ENCODE data around the gene PSKH1.

Gene PSKH1

DNA sequence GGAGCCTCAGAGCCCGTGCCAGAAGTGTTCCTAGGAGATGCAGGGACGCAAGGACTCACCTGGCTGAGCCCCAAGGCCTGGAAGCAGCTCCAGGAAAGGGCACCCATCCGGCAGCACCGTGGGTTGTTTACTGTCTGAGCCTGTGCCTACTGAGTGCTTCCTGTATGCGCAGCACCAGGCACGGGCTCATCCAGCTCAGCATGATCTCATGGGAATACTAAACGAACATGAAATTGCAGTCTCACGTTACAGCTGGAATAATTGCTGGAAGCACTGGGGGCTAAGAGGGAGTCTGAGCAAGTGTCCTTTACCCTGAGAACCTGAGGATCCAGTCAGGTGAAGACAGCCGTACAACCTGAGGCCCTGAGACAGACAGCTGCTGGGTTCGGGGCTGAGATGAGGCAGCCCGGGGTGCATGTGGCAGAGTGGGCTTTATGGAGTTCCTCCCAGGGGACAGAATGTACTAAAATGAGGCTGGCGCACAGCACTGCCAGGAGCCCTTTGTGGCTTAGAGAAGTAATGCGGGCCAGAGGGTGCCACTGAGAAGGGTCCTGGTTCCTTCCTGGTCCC is 33.2 kb downstream of the PSKH1 start (continued):
- TF ChIP-seq ZEB2 (tag by site-specific recombination; IDR thresholded peaks at IDR 0.05) (peak; percentile 78; the same call in 1 of the 2 replicates), TRIM28 (IDR thresholded peaks at IDR 0.05; ENCODE audit: borderline replicate concordance, low read length) (peak; percentile 57; the same call in 1 of the 2 replicates), ZNF112 (tag by site-specific recombination; IDR thresholded peaks at IDR 0.05) (no peak), ZNF292 (tag by site-specific recombination; IDR thresholded peaks at IDR 0.05; ENCODE audit: borderline replicate concordance, low read depth) (no peak), ZNF324 (tag by site-specific recombination; IDR thresholded peaks at IDR 0.05) (no peak), ZNF114 (tag by site-specific recombination; IDR thresholded peaks at IDR 0.05) (no peak), ZNF555 (tag by site-specific recombination; conservative IDR thresholded peaks at IDR 0.05) (no peak), ZNF777 (tag by site-specific recombination; IDR thresholded peaks at IDR 0.05; ENCODE audit: borderline replicate concordance) (no peak), ZNF76 (tag by site-specific recombination; IDR thresholded peaks at IDR 0.05; ENCODE audit: borderline replicate concordance, low read depth) (no peak), KLF16 (tag by site-specific recombination; IDR thresholded peaks at IDR 0.05) (no peak), ZNF10 (tag by site-specific recombination; IDR thresholded peaks at IDR 0.05) (0 out of 2 replicates have a peak, but pooled peaks have one; percentile 55), MYNN (tag by site-specific recombination; IDR thresholded peaks at IDR 0.05; ENCODE audit: borderline replicate concordance) (no peak), PRDM1 (tag by site-specific recombination; IDR thresholded peaks at IDR 0.05) (no peak), ZBTB1 (tag by site-specific recombination; IDR thresholded peaks at IDR 0.05) (no peak), MZF1 (tag by site-specific recombination; IDR thresholded peaks at IDR 0.05; ENCODE audit: borderline replicate concordance) (no peak), ZNF133 (tag by site-specific recombination; IDR thresholded peaks at IDR 0.05) (no peak), ZNF311 (tag by site-specific recombination; IDR thresholded peaks at IDR 0.05; ENCODE audit: borderline replicate concordance) (no peak)
- TF ChIP-seq, protein P1, sequence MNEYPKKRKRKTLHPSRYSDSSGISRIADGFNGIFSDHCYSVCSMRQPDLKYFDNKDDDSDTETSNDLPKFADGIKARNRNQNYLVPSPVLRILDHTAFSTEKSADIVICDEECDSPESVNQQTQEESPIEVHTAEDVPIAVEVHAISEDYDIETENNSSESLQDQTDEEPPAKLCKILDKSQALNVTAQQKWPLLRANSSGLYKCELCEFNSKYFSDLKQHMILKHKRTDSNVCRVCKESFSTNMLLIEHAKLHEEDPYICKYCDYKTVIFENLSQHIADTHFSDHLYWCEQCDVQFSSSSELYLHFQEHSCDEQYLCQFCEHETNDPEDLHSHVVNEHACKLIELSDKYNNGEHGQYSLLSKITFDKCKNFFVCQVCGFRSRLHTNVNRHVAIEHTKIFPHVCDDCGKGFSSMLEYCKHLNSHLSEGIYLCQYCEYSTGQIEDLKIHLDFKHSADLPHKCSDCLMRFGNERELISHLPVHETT (tag by site-specific recombination; IDR thresholded peaks at IDR 0.05): 0 out of 2 replicates have a peak, but pooled peaks have one; percentile 44
- TF ChIP-seq, protein P2, sequence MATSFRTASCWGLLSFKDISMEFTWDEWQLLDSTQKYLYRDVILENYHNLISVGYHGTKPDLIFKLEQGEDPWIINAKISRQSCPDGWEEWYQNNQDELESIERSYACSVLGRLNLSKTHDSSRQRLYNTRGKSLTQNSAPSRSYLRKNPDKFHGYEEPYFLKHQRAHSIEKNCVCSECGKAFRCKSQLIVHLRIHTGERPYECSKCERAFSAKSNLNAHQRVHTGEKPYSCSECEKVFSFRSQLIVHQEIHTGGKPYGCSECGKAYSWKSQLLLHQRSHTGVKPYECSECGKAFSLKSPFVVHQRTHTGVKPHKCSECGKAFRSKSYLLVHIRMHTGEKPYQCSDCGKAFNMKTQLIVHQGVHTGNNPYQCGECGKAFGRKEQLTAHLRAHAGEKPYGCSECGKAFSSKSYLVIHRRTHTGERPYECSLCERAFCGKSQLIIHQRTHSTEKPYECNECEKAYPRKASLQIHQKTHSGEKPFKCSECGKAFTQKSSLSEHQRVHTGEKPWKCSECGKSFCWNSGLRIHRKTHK (tag by site-specific recombination; IDR thresholded peaks at IDR 0.05): no peak
- TF ChIP-seq, protein P3, sequence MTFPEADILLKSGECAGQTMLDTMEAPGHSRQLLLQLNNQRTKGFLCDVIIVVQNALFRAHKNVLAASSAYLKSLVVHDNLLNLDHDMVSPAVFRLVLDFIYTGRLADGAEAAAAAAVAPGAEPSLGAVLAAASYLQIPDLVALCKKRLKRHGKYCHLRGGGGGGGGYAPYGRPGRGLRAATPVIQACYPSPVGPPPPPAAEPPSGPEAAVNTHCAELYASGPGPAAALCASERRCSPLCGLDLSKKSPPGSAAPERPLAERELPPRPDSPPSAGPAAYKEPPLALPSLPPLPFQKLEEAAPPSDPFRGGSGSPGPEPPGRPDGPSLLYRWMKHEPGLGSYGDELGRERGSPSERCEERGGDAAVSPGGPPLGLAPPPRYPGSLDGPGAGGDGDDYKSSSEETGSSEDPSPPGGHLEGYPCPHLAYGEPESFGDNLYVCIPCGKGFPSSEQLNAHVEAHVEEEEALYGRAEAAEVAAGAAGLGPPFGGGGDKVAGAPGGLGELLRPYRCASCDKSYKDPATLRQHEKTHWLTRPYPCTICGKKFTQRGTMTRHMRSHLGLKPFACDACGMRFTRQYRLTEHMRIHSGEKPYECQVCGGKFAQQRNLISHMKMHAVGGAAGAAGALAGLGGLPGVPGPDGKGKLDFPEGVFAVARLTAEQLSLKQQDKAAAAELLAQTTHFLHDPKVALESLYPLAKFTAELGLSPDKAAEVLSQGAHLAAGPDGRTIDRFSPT (tag by site-specific recombination; IDR thresholded peaks at IDR 0.05): peak; percentile 70; the same call in 1 of the 2 replicates
- TF ChIP-seq, protein P4, sequence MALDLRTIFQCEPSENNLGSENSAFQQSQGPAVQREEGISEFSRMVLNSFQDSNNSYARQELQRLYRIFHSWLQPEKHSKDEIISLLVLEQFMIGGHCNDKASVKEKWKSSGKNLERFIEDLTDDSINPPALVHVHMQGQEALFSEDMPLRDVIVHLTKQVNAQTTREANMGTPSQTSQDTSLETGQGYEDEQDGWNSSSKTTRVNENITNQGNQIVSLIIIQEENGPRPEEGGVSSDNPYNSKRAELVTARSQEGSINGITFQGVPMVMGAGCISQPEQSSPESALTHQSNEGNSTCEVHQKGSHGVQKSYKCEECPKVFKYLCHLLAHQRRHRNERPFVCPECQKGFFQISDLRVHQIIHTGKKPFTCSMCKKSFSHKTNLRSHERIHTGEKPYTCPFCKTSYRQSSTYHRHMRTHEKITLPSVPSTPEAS (tag by site-specific recombination; IDR thresholded peaks at IDR 0.05): no peak
- TF ChIP-seq, protein P5, sequence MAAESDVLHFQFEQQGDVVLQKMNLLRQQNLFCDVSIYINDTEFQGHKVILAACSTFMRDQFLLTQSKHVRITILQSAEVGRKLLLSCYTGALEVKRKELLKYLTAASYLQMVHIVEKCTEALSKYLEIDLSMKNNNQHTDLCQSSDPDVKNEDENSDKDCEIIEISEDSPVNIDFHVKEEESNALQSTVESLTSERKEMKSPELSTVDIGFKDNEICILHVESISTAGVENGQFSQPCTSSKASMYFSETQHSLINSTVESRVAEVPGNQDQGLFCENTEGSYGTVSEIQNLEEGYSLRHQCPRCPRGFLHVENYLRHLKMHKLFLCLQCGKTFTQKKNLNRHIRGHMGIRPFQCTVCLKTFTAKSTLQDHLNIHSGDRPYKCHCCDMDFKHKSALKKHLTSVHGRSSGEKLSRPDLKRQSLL (tag by site-specific recombination; IDR thresholded peaks at IDR 0.05): no peak
- TF ChIP-seq, protein P6, sequence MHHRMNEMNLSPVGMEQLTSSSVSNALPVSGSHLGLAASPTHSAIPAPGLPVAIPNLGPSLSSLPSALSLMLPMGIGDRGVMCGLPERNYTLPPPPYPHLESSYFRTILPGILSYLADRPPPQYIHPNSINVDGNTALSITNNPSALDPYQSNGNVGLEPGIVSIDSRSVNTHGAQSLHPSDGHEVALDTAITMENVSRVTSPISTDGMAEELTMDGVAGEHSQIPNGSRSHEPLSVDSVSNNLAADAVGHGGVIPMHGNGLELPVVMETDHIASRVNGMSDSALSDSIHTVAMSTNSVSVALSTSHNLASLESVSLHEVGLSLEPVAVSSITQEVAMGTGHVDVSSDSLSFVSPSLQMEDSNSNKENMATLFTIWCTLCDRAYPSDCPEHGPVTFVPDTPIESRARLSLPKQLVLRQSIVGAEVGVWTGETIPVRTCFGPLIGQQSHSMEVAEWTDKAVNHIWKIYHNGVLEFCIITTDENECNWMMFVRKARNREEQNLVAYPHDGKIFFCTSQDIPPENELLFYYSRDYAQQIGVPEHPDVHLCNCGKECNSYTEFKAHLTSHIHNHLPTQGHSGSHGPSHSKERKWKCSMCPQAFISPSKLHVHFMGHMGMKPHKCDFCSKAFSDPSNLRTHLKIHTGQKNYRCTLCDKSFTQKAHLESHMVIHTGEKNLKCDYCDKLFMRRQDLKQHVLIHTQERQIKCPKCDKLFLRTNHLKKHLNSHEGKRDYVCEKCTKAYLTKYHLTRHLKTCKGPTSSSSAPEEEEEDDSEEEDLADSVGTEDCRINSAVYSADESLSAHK (tag by site-specific recombination; IDR thresholded peaks at IDR 0.05): no peak
